SU-DHL-6 (cell line): ENCODE data around the gene PIN1.

ENCODE experiments used
- H2AFZ ChIP-seq: fragments of 200-600 bp; sonication (generic); 2 replicates; pipeline ENCODE4 v1.6.1; 2014; ENCODE audit warnings: low read depth, mild to moderate bottlenecking, moderate library complexity, mixed read lengths, antibody characterized with exemption, low read length; ENCODE audit not compliant: severe bottlenecking
- H3F3A ChIP-seq: fragments of 200-600 bp; shearing (Covaris generic); 2 replicates; pipeline ENCODE4 v1.6.0; 2016; ENCODE audit warnings: antibody characterized with exemption, mild to moderate bottlenecking; ENCODE audit not compliant: insufficient read depth
- H3K27ac ChIP-seq: fragments of 200-600 bp; sonication (generic); 2 replicates; pipeline ENCODE4 v1.5.1; 2016; ENCODE audit warnings: low read depth, mild to moderate bottlenecking, low read length, moderate library complexity, mixed read lengths
- H3K27me3 ChIP-seq: fragments of 200-600 bp; sonication (generic), shearing (Covaris generic); 2 replicates; pipeline ENCODE4 v1.6.0; 2014; ENCODE audit warnings: mild to moderate bottlenecking, low read length
- H3K36me3 ChIP-seq: fragments of 200-600 bp; sonication (generic); 2 replicates; pipeline ENCODE4 v1.6.1; 2014; ENCODE audit warnings: mild to moderate bottlenecking, low read length, mixed read lengths
- H3K4me2 ChIP-seq: fragments of 300-600, 200-600 bp; shearing (Covaris generic), sonication (generic); 2 replicates; pipeline ENCODE4 v1.6.0; 2014; ENCODE audit warnings: low read length, low read depth, mild to moderate bottlenecking; ENCODE audit not compliant: poor library complexity, severe bottlenecking
- H3K4me3 ChIP-seq: fragments of 200-600 bp; sonication (generic); 2 replicates; pipeline ENCODE4 v1.5.1; 2014; ENCODE audit warnings: antibody characterized with exemption, low read length, mild to moderate bottlenecking, mixed read lengths; ENCODE audit not compliant: insufficient read depth, poor library complexity, severe bottlenecking
- H3K79me2 ChIP-seq: fragments of 200-600 bp; sonication (generic); 2 replicates; pipeline ENCODE4 v1.6.1; 2014; ENCODE audit warnings: mild to moderate bottlenecking, low read length, moderate library complexity; ENCODE audit not compliant: insufficient read depth
- H3K9ac ChIP-seq: fragments of 200-600 bp; sonication (generic); 2 replicates; pipeline ENCODE4 v1.7.0; 2014; ENCODE audit warnings: mild to moderate bottlenecking, low read length
- H3K9me2 ChIP-seq: fragments of 200-600 bp; sonication (generic); replicated peaks from 2 replicates; pipeline ENCODE4 v1.6.1; 2014; ENCODE audit warnings: low read length; ENCODE audit not compliant: insufficient read depth
- H3K9me3 ChIP-seq: fragments of 200-600 bp; sonication (generic); 2 replicates; pipeline ENCODE4 v1.6.1; 2014; ENCODE audit warnings: low read length, mixed read lengths; ENCODE audit not compliant: insufficient read depth
- H4K20me1 ChIP-seq: fragments of 200-600 bp; sonication (generic); 2 replicates; pipeline ENCODE4 v1.6.1; 2014; ENCODE audit warnings: low read depth, mild to moderate bottlenecking, antibody characterized with exemption, low read length, moderate library complexity, mixed read lengths
- EZH2phosphoT487 ChIP-seq: fragments of 200-600 bp; sonication (generic), shearing (Covaris generic); conservative IDR thresholded peaks from 2 replicates; pipeline ENCODE4 v1.6.1; 2018; ENCODE audit warnings: mild to moderate bottlenecking, antibody characterized with exemption, low read length, moderate library complexity, mixed read lengths
- TF ChIP-seq, protein P1 (sequence below): fragments of 200-600 bp; sonication (generic); IDR thresholded peaks from one replicate; pipeline ENCODE4 v1.5.1; 2017; ENCODE audit warnings: antibody characterized with exemption, mild to moderate bottlenecking, low read length, moderate library complexity; ENCODE audit not compliant: insufficient read depth, poor library complexity, severe bottlenecking

PIN1 gene

DNA sequence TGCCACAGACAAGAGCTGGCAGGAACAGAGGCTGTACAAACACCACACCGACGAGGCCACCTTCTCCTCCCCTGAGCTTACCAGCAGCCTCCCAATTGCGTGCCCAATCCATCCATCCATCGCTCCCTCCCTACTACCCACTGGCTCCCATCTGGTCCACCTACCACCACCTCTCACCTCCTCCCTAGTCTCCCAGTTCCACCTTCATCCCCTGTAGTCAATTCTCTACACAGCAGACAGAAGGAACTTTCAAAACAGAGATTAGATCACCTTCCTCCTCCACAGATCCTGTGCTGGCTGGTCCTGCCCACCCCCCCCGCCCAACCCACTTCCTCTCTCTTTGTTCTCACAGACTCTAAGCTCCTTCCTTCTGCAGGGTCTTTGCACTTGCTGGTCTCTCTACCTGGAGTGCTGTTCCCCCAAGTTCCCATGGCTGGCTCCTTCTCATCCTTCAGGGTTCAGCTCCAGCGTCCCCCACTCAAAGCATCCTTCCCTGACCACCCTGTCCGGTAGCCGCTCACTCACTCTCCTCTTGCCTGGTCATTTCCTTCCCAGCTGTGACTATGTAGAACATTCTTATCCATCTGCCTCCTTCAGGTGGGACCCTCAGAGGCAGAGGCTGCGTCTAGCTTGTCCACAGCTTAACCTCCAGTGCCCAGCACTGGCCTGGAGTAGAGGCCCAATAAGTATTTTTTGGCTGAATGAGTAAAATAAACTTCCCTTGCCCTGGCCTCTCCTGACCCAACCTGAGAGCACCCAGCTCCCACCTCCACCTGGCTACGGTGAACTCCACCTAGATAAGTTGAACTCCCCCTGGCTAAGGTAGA is 23.0 kb downstream of the PIN1 start:
- no peaks in the 10 kb centered on the region for H3K9me2 ChIP-seq
- H2AFZ ChIP-seq, result no peak overlapping the region
- no peaks in the 10 kb centered on the region for H3F3A ChIP-seq
- H3K4me3 ChIP-seq, result no peak overlapping the region
- TF ChIP-seq EZH2phosphoT487, result no peak
- TF ChIP-seq, protein P1, sequence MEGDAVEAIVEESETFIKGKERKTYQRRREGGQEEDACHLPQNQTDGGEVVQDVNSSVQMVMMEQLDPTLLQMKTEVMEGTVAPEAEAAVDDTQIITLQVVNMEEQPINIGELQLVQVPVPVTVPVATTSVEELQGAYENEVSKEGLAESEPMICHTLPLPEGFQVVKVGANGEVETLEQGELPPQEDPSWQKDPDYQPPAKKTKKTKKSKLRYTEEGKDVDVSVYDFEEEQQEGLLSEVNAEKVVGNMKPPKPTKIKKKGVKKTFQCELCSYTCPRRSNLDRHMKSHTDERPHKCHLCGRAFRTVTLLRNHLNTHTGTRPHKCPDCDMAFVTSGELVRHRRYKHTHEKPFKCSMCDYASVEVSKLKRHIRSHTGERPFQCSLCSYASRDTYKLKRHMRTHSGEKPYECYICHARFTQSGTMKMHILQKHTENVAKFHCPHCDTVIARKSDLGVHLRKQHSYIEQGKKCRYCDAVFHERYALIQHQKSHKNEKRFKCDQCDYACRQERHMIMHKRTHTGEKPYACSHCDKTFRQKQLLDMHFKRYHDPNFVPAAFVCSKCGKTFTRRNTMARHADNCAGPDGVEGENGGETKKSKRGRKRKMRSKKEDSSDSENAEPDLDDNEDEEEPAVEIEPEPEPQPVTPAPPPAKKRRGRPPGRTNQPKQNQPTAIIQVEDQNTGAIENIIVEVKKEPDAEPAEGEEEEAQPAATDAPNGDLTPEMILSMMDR, result no peak
- H3K9ac ChIP-seq, result no peak overlapping the region
- no peaks in the 10 kb centered on the region for H3K79me2 ChIP-seq
- no peaks in the 10 kb centered on the region for H3K36me3 ChIP-seq
- no peaks in the 10 kb centered on the region for H3K9me3 ChIP-seq
- no peak overlapping the region for H3K27ac ChIP-seq
- no peak overlapping the region for H3K4me2 ChIP-seq
- no peaks in the 10 kb centered on the region for H3K27me3 ChIP-seq
- no peaks in the 10 kb centered on the region for H4K20me1 ChIP-seq

DNA sequence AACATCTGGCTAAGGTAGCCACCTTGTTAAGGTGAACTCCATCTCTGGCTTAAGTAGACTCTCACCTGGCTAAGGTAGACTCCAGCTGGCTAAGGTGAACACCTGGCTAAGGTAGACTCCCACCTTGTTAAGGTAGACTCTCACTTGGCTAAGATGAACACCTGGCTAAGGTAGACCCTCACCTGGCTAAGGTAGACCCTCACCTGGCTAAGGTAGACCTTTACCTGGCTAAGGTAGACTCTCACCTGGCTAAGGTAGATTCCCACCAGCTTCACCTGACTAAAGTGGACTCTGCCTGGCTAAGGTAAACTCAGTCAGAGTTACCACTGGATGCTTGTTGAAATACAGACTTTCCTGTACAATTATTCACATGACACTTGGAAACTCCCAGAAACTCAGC is 23.6 kb downstream of the PIN1 start:
- no peaks in the 10 kb centered on the region for H3K79me2 ChIP-seq
- no peaks in the 10 kb centered on the region for H3F3A ChIP-seq
- no peak overlapping the region for H2AFZ ChIP-seq
- H3K36me3 ChIP-seq, result no peaks in the 10 kb centered on the region
- TF ChIP-seq, protein P1, result no peak
- TF ChIP-seq EZH2phosphoT487, result no peak
- H3K9ac ChIP-seq, result no peak overlapping the region
- H3K4me3 ChIP-seq, result no peak overlapping the region
- no peak overlapping the region for H3K4me2 ChIP-seq
- H3K27ac ChIP-seq, result no peak overlapping the region
- H4K20me1 ChIP-seq, result no peaks in the 10 kb centered on the region
- no peaks in the 10 kb centered on the region for H3K9me2 ChIP-seq
- no peaks in the 10 kb centered on the region for H3K9me3 ChIP-seq
- H3K27me3 ChIP-seq, result no peaks in the 10 kb centered on the region

DNA sequence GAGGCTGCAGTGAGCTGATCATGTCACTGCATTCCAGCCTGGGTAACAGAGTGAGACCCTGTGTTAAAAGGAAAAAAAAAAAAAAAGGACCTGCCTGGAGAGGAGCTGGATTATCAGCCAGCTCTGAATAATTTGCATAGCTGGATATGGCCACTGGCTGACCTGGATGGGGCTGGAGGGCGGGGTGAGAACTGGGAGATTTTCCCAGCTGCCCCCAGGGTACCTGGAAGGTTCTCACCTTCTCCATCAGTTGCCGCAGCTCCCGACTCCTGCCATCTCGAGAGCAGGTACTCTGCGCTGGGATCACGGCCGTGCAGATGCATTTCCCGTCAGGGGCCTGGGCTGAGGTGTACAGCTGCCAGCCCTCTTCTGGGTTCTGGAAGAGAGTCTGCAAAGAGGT is 25.3 kb downstream of the PIN1 start:
- Histone ChIP-seq H3K9ac (no peak overlapping the region), H3K9me2 (no peaks in the 10 kb centered on the region), H2AFZ (no peak overlapping the region), H4K20me1 (no peaks in the 10 kb centered on the region), H3K79me2 (no peaks in the 10 kb centered on the region), H3K4me2 (no peak overlapping the region), H3K9me3 (no peaks in the 10 kb centered on the region), H3K4me3 (no peak overlapping the region), H3F3A (no peaks in the 10 kb centered on the region), H3K36me3 (no peaks in the 10 kb centered on the region), H3K27me3 (no peaks in the 10 kb centered on the region), H3K27ac (no peak overlapping the region)
- TF ChIP-seq, protein P1, result no peak
- TF ChIP-seq EZH2phosphoT487, result no peak
